ENCODE measurements around the gene CRKL.

GRCh38 chr22:20912494-20912893 is 4.7 kb upstream of the CRKL start:
- TF ChIP-seq REST (tag by site-specific recombination; IDR thresholded peaks at IDR 0.05) = no peak
- TF ChIP-seq CTCF (tag by site-specific recombination; IDR thresholded peaks at IDR 0.05) = no peak
- no peak for TF ChIP-seq ZNF146 (tag by site-specific recombination; IDR thresholded peaks at IDR 0.05)
- no peak for TF ChIP-seq ATF2 (tag by site-specific recombination; IDR thresholded peaks at IDR 0.05; ENCODE audit: low read depth)
- no peak for TF ChIP-seq YY2 (tag by site-specific recombination; IDR thresholded peaks at IDR 0.05)
- no peak for TF ChIP-seq ZNF792 (tag by site-specific recombination; IDR thresholded peaks at IDR 0.05)
- TF ChIP-seq PBX3 (CRISPR knock-in tag; IDR thresholded peaks at IDR 0.05) = no peak
- no peak for TF ChIP-seq PRDM10 (tag by site-specific recombination; IDR thresholded peaks at IDR 0.05)
- TF ChIP-seq ZNF768 (tag by site-specific recombination; IDR thresholded peaks at IDR 0.05) = no peak
- TF ChIP-seq ZNF248 (tag by site-specific recombination; IDR thresholded peaks at IDR 0.05) = no peak
- TF ChIP-seq ZNF580 (tag by site-specific recombination; IDR thresholded peaks at IDR 0.05) = no peak
- no peak for TF ChIP-seq ZNF280D (tag by site-specific recombination; IDR thresholded peaks at IDR 0.05)

All from HEK293 (cell line).